NCI-H748 (cell line): ENCODE results near the gene RAB1A.
"Not testable (repeated sequence)": the region's sequence is repeated elsewhere in the genome, so short reads cannot be mapped to it uniquely, and the experiment has no call there.

Source experiments
- DNase-seq: peaks from one replicate; lab custom pipeline; 2025; ENCODE audit not compliant: unreplicated experiment; lab: John Stamatoyannopoulos, UW

RAB1A gene

GRCh38 chr2:65129826-65130663 lies at the start of gene RAB1A:
Gene RAB1A, minus strand, starts transcription at chr2:65130106. Its CDS starts 191 bp downstream, at chr2:65129915.
- peak; percentile 98 for DNase-seq

- no peak for DNase-seq
These were observed 48.0 kb upstream of the RAB1A start for GRCh38 chr2:65177751-65178442.

GRCh38 chr2:65175894-65176530 lies 46.1 kb upstream of the RAB1A start:
- no peak for DNase-seq

GRCh38 chr2:65174031-65174430 lies 44.1 kb upstream of the RAB1A start:
- DNase-seq: not testable (repeated sequence)

GRCh38 chr2:65172994-65173790 lies 43.3 kb upstream of the RAB1A start:
- DNase-seq: no peak

GRCh38 chr2:65170611-65171477 lies 40.9 kb upstream of the RAB1A start:
- DNase-seq: not testable (repeated sequence)

GRCh38 chr2:65169760-65170136 lies 39.8 kb upstream of the RAB1A start:
- DNase-seq: no peak

- no peak for DNase-seq
These were observed 35.7 kb upstream of the RAB1A start for GRCh38 chr2:65165558-65165957.

- no peak for DNase-seq
These were observed 34.6 kb upstream of the RAB1A start for GRCh38 chr2:65164426-65164891.

- no peak for DNase-seq
These were observed 31.7 kb upstream of the RAB1A start for GRCh38 chr2:65161551-65162100.

- no peak for DNase-seq
These were observed 30.0 kb upstream of the RAB1A start for GRCh38 chr2:65159906-65160305.

- DNase-seq: no peak
These were observed 29.4 kb upstream of the RAB1A start for GRCh38 chr2:65159261-65159660.

GRCh38 chr2:65158557-65158956 lies 28.7 kb upstream of the RAB1A start:
- DNase-seq: no peak

- not testable (repeated sequence) for DNase-seq
These were observed 27.9 kb upstream of the RAB1A start for GRCh38 chr2:65157856-65158255.

- no peak for DNase-seq
These were observed 26.1 kb upstream of the RAB1A start for GRCh38 chr2:65156041-65156440.

GRCh38 chr2:65153515-65153914 lies 23.6 kb upstream of the RAB1A start:
- DNase-seq: no peak

GRCh38 chr2:65146078-65146477 lies 16.2 kb upstream of the RAB1A start:
- DNase-seq: no peak

- no peak for DNase-seq
These were observed 14.7 kb upstream of the RAB1A start for GRCh38 chr2:65144571-65144970.

GRCh38 chr2:65142515-65142914 lies 12.6 kb upstream of the RAB1A start:
- DNase-seq: peak; percentile 14
